GM23338 (cell line): ENCODE data around the gene GAA.

Source experiments
- CREB1 ChIP-seq: fragments of 250-450 bp; sonication (Bioruptor Pico); IDR thresholded peaks from 2 replicates; pipeline ENCODE4 v1.5.0; 2020; ENCODE audit warnings: low read depth, mild to moderate bottlenecking, moderate library complexity
- CTCF ChIP-seq, 2 experiments: fragments of 200-600 bp in 1 of 2; sonication (generic) in 1 of 2; conservative IDR thresholded peaks; 2 replicates each; pipeline versions ENCODE4 v1.5.1 to v1.6.1; 2016 to 2017; ENCODE audit warnings: antibody characterized with exemption in 2 of 2, low read depth in 2 of 2, mild to moderate bottlenecking in 2 of 2, moderate library complexity in 1 of 2
- EZH2 ChIP-seq: fragments of 200-600 bp; sonication (generic); IDR thresholded peaks from one replicate; pipeline ENCODE4 v1.8.0; 2017; ENCODE audit warnings: antibody characterized with exemption, mild to moderate bottlenecking, low read depth; ENCODE audit not compliant: unreplicated experiment
- EZH2phosphoT487 ChIP-seq: fragments of 200-600 bp; sonication (generic); IDR thresholded peaks from one replicate; pipeline ENCODE4 v1.8.1; 2018; ENCODE audit warnings: antibody characterized with exemption; ENCODE audit not compliant: unreplicated experiment

GRCh38 chr17:80101011-80101945, at the start of gene GAA:
- TF ChIP-seq CTCF (conservative IDR thresholded peaks at IDR 0.05; ENCODE audit: low read depth in 2 of 2) (peak; percentile 55 to 81; a peak in 3 of 4 replicates), EZH2 (no peak), CREB1 (peak; percentile 44; the same call in 1 of the 2 replicates), EZH2phosphoT487 (no peak)
